ENCODE data around the gene ACSL3.
"Not testable (repeated sequence)": the region's sequence is repeated elsewhere in the genome, so short reads cannot be mapped to it uniquely, and the experiment has no call there.

ACSL3 gene

GRCh38 chr2:222854773-222855700, 5.8 kb upstream of the ACSL3 start:
- no peak for DNase-seq

GRCh38 chr2:222859786-222860612, 837 bp upstream of the ACSL3 start:
- no peak for DNase-seq

- peak in 2 of 4 experiments; percentile 25 to 27 for DNase-seq
Measured at GRCh38 chr2:222861411-222862105, 722 bp downstream of the ACSL3 start.

GRCh38 chr2:222862106-222862908, 1.5 kb downstream of the ACSL3 start:
- DNase-seq = no peak

- no peak for DNase-seq
Measured at GRCh38 chr2:222862909-222863544, 2.2 kb downstream of the ACSL3 start.

GRCh38 chr2:222864296-222864695, 3.5 kb downstream of the ACSL3 start:
- DNase-seq = no peak

GRCh38 chr2:222865301-222865700, 4.5 kb downstream of the ACSL3 start:
- no peak for DNase-seq

- no peak for DNase-seq
Measured at GRCh38 chr2:222866358-222866960, 5.6 kb downstream of the ACSL3 start.

GRCh38 chr2:222868560-222869251, 7.9 kb downstream of the ACSL3 start:
- DNase-seq = not testable (repeated sequence)

- DNase-seq = no peak
Measured at GRCh38 chr2:222869252-222869560, 8.4 kb downstream of the ACSL3 start.

- no peak for DNase-seq
Measured at GRCh38 chr2:222871291-222871690, 10.5 kb downstream of the ACSL3 start.

- DNase-seq = no peak
Measured at GRCh38 chr2:222872551-222872950, 11.7 kb downstream of the ACSL3 start.

GRCh38 chr2:222875482-222875881, 14.6 kb downstream of the ACSL3 start:
- DNase-seq = no peak

GRCh38 chr2:222876947-222877346, 16.1 kb downstream of the ACSL3 start:
- no peak for DNase-seq

- no peak for DNase-seq
Measured at GRCh38 chr2:222877556-222878300, 16.9 kb downstream of the ACSL3 start.

- DNase-seq = no peak
Measured at GRCh38 chr2:222878301-222878876, 17.6 kb downstream of the ACSL3 start.

- DNase-seq = no peak
Measured at GRCh38 chr2:222878877-222879603, 18.2 kb downstream of the ACSL3 start.

GRCh38 chr2:222879604-222879933, 18.7 kb downstream of the ACSL3 start:
- no peak for DNase-seq

- DNase-seq = no peak
Measured at GRCh38 chr2:222882484-222882928, 21.7 kb downstream of the ACSL3 start.

Data from activated naive CD4-positive, alpha-beta T cell (primary cell).